GM19463 (cell line): Measurements from ENCODE around the gene POLR1G.

Source experiments
- ATAC-seq: cut with Tn5 transposase; IDR thresholded peaks from one replicate; pipeline ENCODE4 v1.9.1; 2021; ENCODE audit warnings: mild to moderate bottlenecking, moderate library complexity; ENCODE audit not compliant: unreplicated experiment

POLR1G gene

GRCh38 chr19:45406226-45407090 lies at the start of gene POLR1G:
TSS of gene POLR1G (plus strand) at chr19:45406644. CDS start at chr19:45406697, 53 bp downstream.
- ATAC-seq, result peak; percentile 59

GRCh38 chr19:45356760-45357444 lies 49.5 kb upstream of the POLR1G start:
- no peak for ATAC-seq

GRCh38 chr19:45357445-45357783 lies 49.0 kb upstream of the POLR1G start:
- ATAC-seq, result no peak

- ATAC-seq, result no peak
These were observed 48.1 kb upstream of the POLR1G start for GRCh38 chr19:45358213-45358792.

GRCh38 chr19:45361608-45362007 lies 44.8 kb upstream of the POLR1G start:
- no peak for ATAC-seq

GRCh38 chr19:45362291-45362690 lies 44.2 kb upstream of the POLR1G start:
- no peak for ATAC-seq

GRCh38 chr19:45363861-45364459 lies 42.5 kb upstream of the POLR1G start:
- no peak for ATAC-seq

GRCh38 chr19:45364696-45365095 lies 41.7 kb upstream of the POLR1G start:
- ATAC-seq, result no peak

- no peak for ATAC-seq
These were observed 38.3 kb upstream of the POLR1G start for GRCh38 chr19:45368127-45368526.

- ATAC-seq, result no peak
These were observed 37.6 kb upstream of the POLR1G start for GRCh38 chr19:45368737-45369340.

GRCh38 chr19:45370410-45371204 lies 35.8 kb upstream of the POLR1G start, which contains the start of gene ERCC2:
TSS of gene ERCC2 (minus strand) at chr19:45370573. CDS start at chr19:45370540, 33 bp downstream.
- peak; percentile 98 for ATAC-seq

- ATAC-seq, result no peak
These were observed 30.3 kb upstream of the POLR1G start for GRCh38 chr19:45376045-45376724.

- ATAC-seq, result no peak
These were observed 26.3 kb upstream of the POLR1G start for GRCh38 chr19:45380107-45380506.

- ATAC-seq, result no peak
These were observed 24.0 kb upstream of the POLR1G start for GRCh38 chr19:45382426-45382825.

- no peak for ATAC-seq
These were observed 20.8 kb upstream of the POLR1G start for GRCh38 chr19:45385392-45386221.

- no peak for ATAC-seq
These were observed 15.1 kb upstream of the POLR1G start for GRCh38 chr19:45391346-45391745.

GRCh38 chr19:45391871-45392665 lies 14.4 kb upstream of the POLR1G start:
- no peak for ATAC-seq
